Peyer's patch (tissue), 4 donors: Measurements from ENCODE around the gene URB2. TPM values are rescaled to one million over a fixed set of nuclear protein-coding genes. Genes with fewer than 3 reads are reported as not detected.

Experiments
- DNase-seq, 3 donors: peaks; one replicate each; pipeline ENCODE4 v3.0.0-alpha.2; 2017 to 2019
- H3K27ac ChIP-seq, 4 donors: fragments of 200-600 bp; sonication (generic); one replicate each; pipeline ENCODE4 v1.5.1; 2016 to 2019
- H3K27me3 ChIP-seq, 2 donors: fragments of 200-600 bp; sonication (generic); one replicate each; pipeline ENCODE4 v1.5.1; 2019
- H3K36me3 ChIP-seq, 3 donors: fragments of 200-600 bp; sonication (generic); one replicate each; pipeline ENCODE4 v1.5.1; 2016 to 2019
- H3K4me1 ChIP-seq, 4 donors: fragments of 200-600 bp; sonication (generic); one replicate each; pipeline ENCODE4 v1.5.1; 2016 to 2019
- H3K4me3 ChIP-seq, 4 donors: fragments of 200-600 bp; sonication (generic); 1 replicate in 3 of 4; 2 replicates in 1 of 4; pipeline ENCODE4 v1.5.1; 2016 to 2019; ENCODE audit warnings: mild to moderate bottlenecking in 1 of 4
- H3K9me3 ChIP-seq, 4 donors: fragments of 200-600 bp; sonication (generic); one replicate each; pipeline ENCODE4 v1.5.1; 2016 to 2019; ENCODE audit warnings: mild to moderate bottlenecking in 1 of 4
- POLR2A ChIP-seq, 2 donors: fragments of 450-650 bp; IDR thresholded peaks; one replicate each; pipeline ENCODE4 v1.5.1; 2017; ENCODE audit warnings: antibody characterized with exemption in 2 of 2, mild to moderate bottlenecking in 2 of 2, moderate library complexity in 2 of 2
- total RNA-seq, 4 donors: library from RNA; depleted of rRNA; stranded (reverse); fragments of >200 nt; gene quantifications; one replicate each; pipeline ENCODE4 v1.1.0, GENCODE V29; 2016
- TF ChIP-seq, protein P1 (sequence below), 6 experiments: fragments of 450-650 bp in 4 of 6; fragments of 200-600 bp in 2 of 6; sonication (generic) in 1 of 6; IDR thresholded peaks; one replicate each; pipeline ENCODE4 v1.5.1; 2017 to 2019; ENCODE audit warnings: antibody characterized with exemption in 6 of 6, mild to moderate bottlenecking in 3 of 6, moderate library complexity in 1 of 6

URB2 gene
- total RNA-seq, 4 donors from 2014 or later: 3.7 to 10.7 (median 8.3) TPM

DNA sequence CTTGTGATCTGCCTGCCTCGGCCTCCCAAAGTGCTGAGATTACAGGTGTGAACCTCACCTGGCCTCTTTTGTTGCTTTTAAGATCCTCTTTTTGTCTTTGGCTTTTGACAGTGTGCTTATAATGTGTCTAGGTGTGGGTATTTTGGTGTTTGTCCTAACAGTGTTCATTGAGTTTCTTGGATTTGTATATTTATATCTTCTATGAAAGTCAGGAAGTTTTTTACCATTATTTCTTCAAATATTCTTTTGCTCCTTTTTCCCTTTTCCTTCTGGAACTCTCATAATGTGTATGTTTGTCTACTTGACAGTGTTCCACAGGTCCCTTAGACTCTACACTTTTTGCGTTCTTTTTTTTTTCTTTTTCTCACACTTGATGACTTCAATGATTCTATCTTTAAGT lies 59.1 kb downstream of the URB2 start:
- DNase-seq: no peak

DNA sequence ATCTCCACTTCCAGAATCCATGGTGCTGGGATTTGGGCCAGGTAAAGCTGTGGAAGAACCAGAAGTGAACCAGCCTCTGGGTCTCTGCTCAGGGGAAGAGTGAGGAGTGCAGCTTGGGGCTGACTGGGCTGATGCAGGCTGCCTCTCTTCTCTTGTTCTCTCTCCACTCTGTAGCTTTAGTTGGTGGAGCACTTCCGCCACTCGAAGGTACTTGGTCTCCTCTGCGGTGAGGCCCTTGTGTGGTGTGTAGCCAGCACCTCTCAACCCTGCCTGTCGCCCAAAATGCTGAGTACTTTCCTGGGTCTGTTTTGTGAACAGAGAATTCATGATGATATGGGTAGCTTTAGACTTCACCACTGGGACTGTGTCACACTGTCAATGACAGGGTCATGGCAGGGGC lies 63.2 kb downstream of the URB2 start:
- no peak overlapping the region for H3K27ac ChIP-seq
- H3K27me3 ChIP-seq: no peaks in the 10 kb centered on the region
- peak in 1 of 3 donors; percentile 52 for DNase-seq
- H3K4me1 ChIP-seq: no peaks in the 10 kb centered on the region
- TF ChIP-seq POLR2A (IDR thresholded peaks at IDR 0.05): no peak
- TF ChIP-seq, protein P1, sequence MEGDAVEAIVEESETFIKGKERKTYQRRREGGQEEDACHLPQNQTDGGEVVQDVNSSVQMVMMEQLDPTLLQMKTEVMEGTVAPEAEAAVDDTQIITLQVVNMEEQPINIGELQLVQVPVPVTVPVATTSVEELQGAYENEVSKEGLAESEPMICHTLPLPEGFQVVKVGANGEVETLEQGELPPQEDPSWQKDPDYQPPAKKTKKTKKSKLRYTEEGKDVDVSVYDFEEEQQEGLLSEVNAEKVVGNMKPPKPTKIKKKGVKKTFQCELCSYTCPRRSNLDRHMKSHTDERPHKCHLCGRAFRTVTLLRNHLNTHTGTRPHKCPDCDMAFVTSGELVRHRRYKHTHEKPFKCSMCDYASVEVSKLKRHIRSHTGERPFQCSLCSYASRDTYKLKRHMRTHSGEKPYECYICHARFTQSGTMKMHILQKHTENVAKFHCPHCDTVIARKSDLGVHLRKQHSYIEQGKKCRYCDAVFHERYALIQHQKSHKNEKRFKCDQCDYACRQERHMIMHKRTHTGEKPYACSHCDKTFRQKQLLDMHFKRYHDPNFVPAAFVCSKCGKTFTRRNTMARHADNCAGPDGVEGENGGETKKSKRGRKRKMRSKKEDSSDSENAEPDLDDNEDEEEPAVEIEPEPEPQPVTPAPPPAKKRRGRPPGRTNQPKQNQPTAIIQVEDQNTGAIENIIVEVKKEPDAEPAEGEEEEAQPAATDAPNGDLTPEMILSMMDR (IDR thresholded peaks at IDR 0.05): no peak
- no peak overlapping the region for H3K4me3 ChIP-seq
- H3K36me3 ChIP-seq: no peaks in the 10 kb centered on the region
- no peaks in the 10 kb centered on the region for H3K9me3 ChIP-seq

More for the DNA sequence above, 59.1 kb downstream of the URB2 start:
- TF ChIP-seq POLR2A (IDR thresholded peaks at IDR 0.05): no peak
- TF ChIP-seq, protein P1 (IDR thresholded peaks at IDR 0.05): no peak
- Histone ChIP-seq H3K9me3 (no peaks in the 10 kb centered on the region), H3K27me3 (no peaks in the 10 kb centered on the region), H3K27ac (no peak overlapping the region), H3K36me3 (no peaks in the 10 kb centered on the region), H3K4me3 (no peak overlapping the region), H3K4me1 (no peaks in the 10 kb centered on the region)

DNA sequence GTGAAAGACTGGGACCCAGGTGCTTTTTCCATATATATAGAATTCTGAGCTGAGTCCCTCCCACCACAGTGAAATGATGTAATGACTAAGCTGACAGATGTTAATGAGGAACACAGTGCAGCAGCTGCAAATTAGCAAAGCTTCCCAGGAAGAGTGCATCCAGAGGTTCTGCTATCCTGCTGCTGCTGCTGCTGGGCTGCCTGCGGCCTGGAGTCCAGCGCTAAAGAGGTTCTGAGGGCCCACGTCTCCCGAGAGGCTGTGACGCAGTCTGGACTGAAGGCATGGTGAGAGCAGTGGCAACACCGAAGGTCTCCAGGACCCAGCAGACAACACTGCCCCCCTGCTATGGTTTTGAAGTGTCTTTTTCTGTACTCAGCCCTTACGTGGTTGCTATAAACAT lies 63.9 kb downstream of the URB2 start:
- H3K4me1 ChIP-seq: no peaks in the 10 kb centered on the region
- H3K27me3 ChIP-seq: no peaks in the 10 kb centered on the region
- no peaks in the 10 kb centered on the region for H3K36me3 ChIP-seq
- DNase-seq: no peak
- no peak overlapping the region for H3K27ac ChIP-seq
- H3K4me3 ChIP-seq: no peak overlapping the region
- H3K9me3 ChIP-seq: no peaks in the 10 kb centered on the region
- TF ChIP-seq, protein P1 (IDR thresholded peaks at IDR 0.05): no peak
- TF ChIP-seq POLR2A (IDR thresholded peaks at IDR 0.05): no peak

DNA sequence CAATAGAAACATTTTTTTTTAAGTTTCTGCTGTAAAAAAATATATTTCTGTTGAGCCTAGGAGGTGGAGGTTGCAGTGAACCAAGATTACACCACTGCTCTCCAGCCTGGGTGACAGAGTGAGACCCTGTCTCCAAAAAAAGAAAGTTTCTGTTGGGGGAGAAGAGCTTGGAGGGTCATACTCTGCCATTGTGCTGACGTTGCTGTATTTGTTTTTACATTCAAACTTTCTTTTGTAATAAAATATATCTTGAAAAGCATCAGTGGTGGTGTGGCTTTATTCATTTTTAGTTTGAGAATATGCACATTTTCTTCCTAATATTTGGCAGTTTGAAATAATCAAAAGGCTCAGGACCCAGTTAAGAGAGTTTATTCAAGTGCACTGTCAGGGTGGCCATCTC lies 64.6 kb downstream of the URB2 start:
- Histone ChIP-seq H3K27ac (no peak overlapping the region), H3K36me3 (no peaks in the 10 kb centered on the region), H3K4me1 (no peaks in the 10 kb centered on the region), H3K9me3 (no peaks in the 10 kb centered on the region), H3K27me3 (no peaks in the 10 kb centered on the region), H3K4me3 (no peak overlapping the region)
- TF ChIP-seq, protein P1 (IDR thresholded peaks at IDR 0.05): no peak
- TF ChIP-seq POLR2A (IDR thresholded peaks at IDR 0.05): no peak
- DNase-seq: no peak

DNA sequence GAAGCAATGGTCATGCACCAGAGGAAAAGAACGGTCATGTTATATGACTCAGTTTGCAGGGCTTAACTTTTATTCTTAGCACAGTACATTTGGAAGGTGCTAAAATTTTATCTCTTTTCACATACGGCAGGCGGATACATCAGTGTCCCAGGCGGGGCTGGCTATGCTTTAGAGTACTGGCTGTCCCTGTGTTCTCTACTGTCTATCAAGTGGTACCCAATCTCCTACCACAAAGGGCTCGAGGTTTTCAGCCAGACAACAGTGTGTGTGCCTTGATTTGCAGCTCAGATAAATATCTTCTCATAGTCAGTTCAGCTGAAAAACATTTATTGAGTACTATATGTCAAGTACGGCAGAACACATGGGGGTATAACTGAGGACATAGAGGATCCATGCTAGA lies 65.3 kb downstream of the URB2 start:
- Histone ChIP-seq H3K9me3 (no peaks in the 10 kb centered on the region), H3K36me3 (no peaks in the 10 kb centered on the region), H3K27me3 (no peaks in the 10 kb centered on the region), H3K27ac (peak overlapping the region in 1 of 4 donors; percentile 13), H3K4me1 (no peaks in the 10 kb centered on the region), H3K4me3 (no peak overlapping the region)
- TF ChIP-seq, protein P1 (IDR thresholded peaks at IDR 0.05): no peak
- no peak for TF ChIP-seq POLR2A (IDR thresholded peaks at IDR 0.05)
- peak in 1 of 3 donors; percentile 79 for DNase-seq
